SJSA1 (cell line): ENCODE measurements around the gene CNGA4. TPM values are rescaled to one million over a fixed set of nuclear protein-coding genes. Genes with fewer than 3 reads are reported as not detected.

Experiments used
- DNase-seq, 2 experiments: peaks; one replicate each; pipeline ENCODE4 v3.0.0-alpha.2; 2015 to 2020; ENCODE audit warnings: low spot score in 2 of 2, low read depth in 1 of 2
- H3K27ac ChIP-seq: fragments of 250-450 bp; sonication (Bioruptor Pico); 2 replicates; pipeline ENCODE4 v1.5.1; 2020; ENCODE audit warnings: mild to moderate bottlenecking, moderate library complexity
- H3K27me3 ChIP-seq: fragments of 250-450 bp; sonication (Bioruptor Pico); replicated peaks from 2 replicates; pipeline ENCODE4 v1.5.1; 2020; ENCODE audit warnings: mild to moderate bottlenecking, moderate library complexity
- H3K36me3 ChIP-seq: fragments of 250-450 bp; sonication (Bioruptor Pico); 2 replicates; pipeline ENCODE4 v1.5.1; 2020; ENCODE audit warnings: mild to moderate bottlenecking
- H3K4me1 ChIP-seq: fragments of 250-450 bp; sonication (Bioruptor Pico); replicated peaks from 2 replicates; pipeline ENCODE4 v1.6.1; 2021; ENCODE audit warnings: mild to moderate bottlenecking
- H3K4me3 ChIP-seq: fragments of 250-450 bp; sonication (Bioruptor Pico); 2 replicates; pipeline ENCODE4 v1.5.1; 2020; ENCODE audit warnings: mild to moderate bottlenecking
- H3K9me3 ChIP-seq: fragments of 250-450 bp; sonication (Bioruptor Pico); replicated peaks from 2 replicates; pipeline ENCODE4 v1.5.1; 2020; ENCODE audit warnings: mild to moderate bottlenecking
- total RNA-seq: library from RNA; depleted of rRNA; stranded (reverse); fragments of >200 nt; shearing (Covaris generic); gene quantifications from 2 replicates; pipeline ENCODE4 v1.2.3, GENCODE V29; 2014

Gene CNGA4
- total RNA-seq, 1 experiment from 2014 or later = not detected

DNA sequence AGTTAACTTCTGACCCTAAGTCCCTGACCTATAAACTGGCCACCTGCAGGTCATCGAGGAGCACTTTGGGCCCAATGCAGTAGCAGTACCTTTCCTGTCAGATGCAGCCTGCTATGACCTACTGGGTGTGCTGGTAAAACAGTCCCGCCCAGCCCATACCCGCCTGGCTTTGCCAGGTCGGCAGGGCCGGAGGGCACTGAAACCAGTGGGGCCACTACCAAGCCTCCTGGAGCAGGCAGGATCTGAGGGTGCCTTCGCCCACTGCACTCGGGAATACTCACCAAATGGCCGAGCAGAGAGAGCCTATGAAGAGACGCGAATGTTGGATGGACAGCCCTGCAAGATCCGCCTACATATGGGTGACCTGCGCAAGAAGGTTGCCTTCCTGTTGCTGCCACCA, 29.1 kb upstream of the CNGA4 start:
- no peaks in the 10 kb centered on the region for H3K9me3 ChIP-seq
- no peaks in the 10 kb centered on the region for H3K36me3 ChIP-seq

DNA sequence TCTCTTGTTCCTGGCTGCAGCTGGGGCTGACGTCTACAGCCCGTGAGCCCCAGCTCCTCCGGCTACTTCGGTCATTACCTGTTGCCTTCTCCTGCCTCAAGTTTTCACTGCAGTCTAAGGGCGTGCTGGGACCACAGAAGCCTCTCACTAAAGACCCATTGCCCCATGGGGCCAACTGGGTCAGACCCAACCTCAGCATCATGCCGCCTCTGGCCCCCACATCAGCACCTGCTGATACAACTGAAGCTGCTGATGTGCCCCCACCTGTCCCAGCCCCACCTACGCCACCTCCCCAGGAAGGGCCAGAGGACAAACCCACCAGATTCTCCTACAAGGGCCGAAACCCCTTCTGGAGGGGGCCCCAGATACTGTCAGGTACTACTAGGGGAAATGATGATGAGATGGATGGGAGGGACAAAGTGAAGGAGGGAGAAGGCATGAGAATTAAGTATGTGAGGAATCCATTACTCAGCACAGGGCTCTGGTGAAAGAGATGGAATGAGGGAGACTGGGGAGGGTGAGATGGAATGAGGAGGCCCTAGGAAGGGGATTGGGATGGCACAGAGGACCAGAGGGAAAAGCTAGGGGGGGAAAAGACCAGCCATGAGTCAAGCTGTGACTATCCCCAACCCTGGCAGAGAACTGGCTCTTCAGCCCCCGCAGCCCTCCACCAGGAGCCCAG, 28.5 kb upstream of the CNGA4 start:
- Histone ChIP-seq H3K4me1 (no peaks in the 10 kb centered on the region), H3K36me3 (no peaks in the 10 kb centered on the region), H3K27me3 (no peaks in the 10 kb centered on the region), H3K27ac (no peak overlapping the region), H3K4me3 (no peak overlapping the region), H3K9me3 (no peaks in the 10 kb centered on the region)
- no peak for DNase-seq

More for the DNA sequence above, 29.1 kb upstream of the CNGA4 start:
- Histone ChIP-seq H3K27ac (no peak overlapping the region), H3K4me1 (no peaks in the 10 kb centered on the region), H3K4me3 (no peak overlapping the region), H3K27me3 (no peaks in the 10 kb centered on the region)
- no peak for DNase-seq

DNA sequence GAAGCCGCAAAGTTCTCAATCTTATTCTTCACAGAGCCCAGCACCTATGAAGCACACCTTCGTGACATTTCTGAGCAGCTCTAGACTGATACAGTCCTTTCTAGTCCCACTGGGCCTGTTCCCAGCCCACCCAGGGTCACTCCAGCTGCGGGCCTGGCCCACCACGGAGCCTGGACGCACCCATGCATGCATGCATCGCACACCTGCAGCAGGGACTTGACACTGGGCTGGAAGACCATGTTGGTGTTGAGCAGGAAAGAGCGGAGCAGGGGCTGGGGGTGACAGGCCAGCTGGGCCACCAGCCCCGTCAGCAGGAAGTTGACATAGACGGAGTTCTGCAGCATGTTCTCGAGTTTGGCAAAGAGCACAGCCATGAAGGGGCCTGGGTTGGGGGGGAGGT, 24.4 kb upstream of the CNGA4 start:
- H3K4me3 ChIP-seq = no peak overlapping the region
- no peak overlapping the region for H3K27ac ChIP-seq
- no peaks in the 10 kb centered on the region for H3K27me3 ChIP-seq
- no peak for DNase-seq
- H3K9me3 ChIP-seq = no peaks in the 10 kb centered on the region
- no peaks in the 10 kb centered on the region for H3K4me1 ChIP-seq
- H3K36me3 ChIP-seq = 0 out of 2 replicates have a peak, but pooled peaks cover under 1% of the 10 kb centered on the region

DNA sequence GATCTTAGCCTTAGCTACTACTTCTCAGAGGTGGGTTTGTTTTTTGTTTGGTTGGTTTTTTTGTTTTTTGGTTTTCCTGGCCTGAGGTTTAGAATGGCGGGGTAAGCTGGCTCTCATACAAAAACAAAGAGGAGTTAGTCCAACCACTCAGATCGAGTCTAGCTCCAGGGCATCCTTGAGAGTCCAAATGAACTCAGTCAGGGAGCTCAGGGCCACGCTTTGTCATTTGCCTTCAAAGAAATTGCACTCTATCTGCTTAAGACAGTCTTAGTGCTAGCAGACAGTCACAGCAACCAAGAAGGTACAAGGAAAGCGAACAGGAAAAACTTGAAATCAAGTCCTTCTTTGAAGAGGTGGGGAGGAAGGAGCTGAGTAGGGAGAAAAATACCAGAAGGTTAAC, 22.4 kb upstream of the CNGA4 start:
- Histone ChIP-seq H3K4me3 (no peak overlapping the region), H3K4me1 (no peaks in the 10 kb centered on the region), H3K9me3 (no peaks in the 10 kb centered on the region), H3K27ac (no peak overlapping the region), H3K36me3 (peaks cover 5% of the 10 kb centered on the region; the same call in 1 of the 2 replicates), H3K27me3 (no peaks in the 10 kb centered on the region)
- DNase-seq = no peak

DNA sequence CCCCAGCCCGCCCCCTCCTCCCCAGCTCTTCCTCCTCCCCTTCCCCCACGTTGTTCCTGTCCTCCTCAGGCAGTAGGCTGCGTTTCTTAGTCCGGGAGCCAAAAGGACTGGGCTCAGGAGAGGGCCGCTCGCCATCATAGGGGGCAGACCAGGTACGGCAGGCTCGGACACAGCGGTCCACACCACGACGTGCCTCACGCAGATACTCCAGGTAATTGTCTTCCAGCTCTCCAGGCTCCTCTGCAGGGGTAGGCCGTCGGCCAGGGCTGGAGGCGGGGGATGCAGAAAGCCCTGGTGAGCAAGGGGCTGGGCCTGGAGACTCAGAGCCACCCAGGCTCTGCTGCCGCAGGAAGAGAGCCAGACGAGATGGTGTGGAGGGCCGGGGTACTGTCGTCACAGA, 21.2 kb upstream of the CNGA4 start:
- H3K27me3 ChIP-seq = no peaks in the 10 kb centered on the region
- H3K27ac ChIP-seq = no peak overlapping the region
- no peak for DNase-seq
- H3K9me3 ChIP-seq = no peaks in the 10 kb centered on the region
- no peak overlapping the region for H3K4me3 ChIP-seq
- peaks cover 5% of the 10 kb centered on the region; the same call in 1 of the 2 replicates for H3K36me3 ChIP-seq
- H3K4me1 ChIP-seq = no peaks in the 10 kb centered on the region

DNA sequence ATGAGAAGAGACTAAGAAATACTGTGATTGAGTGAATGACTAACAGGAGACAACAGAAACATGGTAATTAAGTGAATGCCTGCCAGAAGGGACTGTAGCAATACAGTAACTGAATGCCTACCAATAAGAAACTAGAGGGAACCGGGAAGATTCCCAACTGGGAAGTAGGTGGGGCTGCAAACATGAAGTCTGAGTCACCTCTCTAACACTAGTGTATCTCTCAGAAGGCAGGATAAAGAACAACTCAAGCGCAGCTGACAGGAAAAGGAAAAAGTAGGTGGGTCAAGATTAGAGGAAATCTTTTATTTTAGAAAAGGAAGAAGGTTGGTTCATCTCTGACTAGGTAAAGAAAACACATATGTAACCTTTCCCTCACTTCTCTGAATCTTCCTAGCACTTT, 19.5 kb upstream of the CNGA4 start:
- no peak for DNase-seq
- Histone ChIP-seq H3K4me3 (no peak overlapping the region), H3K9me3 (no peaks in the 10 kb centered on the region), H3K36me3 (peaks cover 5% of the 10 kb centered on the region; the same call in 1 of the 2 replicates), H3K4me1 (no peaks in the 10 kb centered on the region), H3K27me3 (no peaks in the 10 kb centered on the region), H3K27ac (no peak overlapping the region)

DNA sequence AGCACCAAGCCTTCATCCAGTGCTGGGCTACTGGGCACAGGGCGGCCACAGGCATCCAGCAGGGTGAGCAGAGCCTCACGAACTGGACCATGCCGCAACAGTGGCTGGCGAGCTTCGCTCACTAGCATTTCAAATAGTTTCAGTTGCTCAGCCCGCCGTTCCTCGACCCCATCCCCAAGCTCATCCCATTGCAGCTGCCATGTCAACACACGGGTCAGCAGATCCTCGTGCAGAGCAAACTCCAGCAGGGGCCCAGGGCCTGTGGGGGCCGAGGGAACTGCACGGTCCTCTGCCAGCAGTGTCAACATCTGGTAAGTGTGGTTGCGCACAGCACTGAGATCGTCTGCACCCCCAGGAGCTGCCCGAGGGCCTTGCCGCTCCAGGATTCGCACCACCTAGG, 15.0 kb upstream of the CNGA4 start:
- H3K4me3 ChIP-seq = no peak overlapping the region
- H3K4me1 ChIP-seq = no peaks in the 10 kb centered on the region
- no peak for DNase-seq
- H3K36me3 ChIP-seq = peaks cover 5% of the 10 kb centered on the region; the same call in 1 of the 2 replicates
- no peaks in the 10 kb centered on the region for H3K9me3 ChIP-seq
- no peaks in the 10 kb centered on the region for H3K27me3 ChIP-seq
- H3K27ac ChIP-seq = no peak overlapping the region

DNA sequence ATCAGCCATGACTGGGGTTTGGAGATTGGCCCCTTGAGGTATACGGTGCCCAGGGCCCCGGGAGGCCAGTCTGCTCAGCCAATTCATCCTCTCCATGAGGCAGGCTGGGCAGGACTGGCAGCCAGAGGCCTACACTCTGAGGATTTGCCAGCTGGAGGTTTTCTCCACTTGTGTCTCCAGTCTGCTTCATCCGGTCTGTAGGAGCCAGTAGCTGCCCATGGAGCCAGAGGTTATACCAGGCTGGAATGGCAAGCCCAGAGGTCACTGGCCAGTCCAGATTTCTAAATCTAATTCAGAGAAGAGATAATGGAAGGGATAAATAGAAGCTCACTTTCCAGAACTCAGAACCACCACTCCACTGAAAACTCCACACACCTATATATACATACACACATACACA, 14.5 kb upstream of the CNGA4 start:
- H3K27ac ChIP-seq = no peak overlapping the region
- H3K36me3 ChIP-seq = peaks cover 5% of the 10 kb centered on the region; the same call in 1 of the 2 replicates
- no peak overlapping the region for H3K4me3 ChIP-seq
- H3K9me3 ChIP-seq = no peaks in the 10 kb centered on the region
- no peak for DNase-seq
- no peaks in the 10 kb centered on the region for H3K27me3 ChIP-seq
- no peaks in the 10 kb centered on the region for H3K4me1 ChIP-seq

DNA sequence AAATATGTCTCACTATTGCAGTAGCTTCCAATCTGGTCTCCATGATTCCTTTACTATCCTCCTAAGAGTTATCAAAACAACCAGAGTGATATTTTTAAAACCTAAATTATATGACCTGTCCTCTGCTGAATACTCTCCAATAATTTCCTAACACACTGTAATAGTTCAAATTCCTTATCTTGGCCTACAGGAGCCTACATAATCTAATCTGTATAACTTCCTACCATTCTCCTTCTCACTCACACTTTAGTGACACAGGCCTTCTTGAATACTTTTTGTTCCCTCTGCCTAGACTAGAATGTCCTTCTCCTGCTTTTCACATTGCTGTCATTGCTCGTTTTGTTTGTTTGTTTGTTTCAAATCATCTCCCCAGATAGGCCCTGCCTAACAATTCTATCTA, 13.9 kb upstream of the CNGA4 start:
- Histone ChIP-seq H3K27ac (no peak overlapping the region), H3K4me3 (no peak overlapping the region)
- no peak for DNase-seq

DNA sequence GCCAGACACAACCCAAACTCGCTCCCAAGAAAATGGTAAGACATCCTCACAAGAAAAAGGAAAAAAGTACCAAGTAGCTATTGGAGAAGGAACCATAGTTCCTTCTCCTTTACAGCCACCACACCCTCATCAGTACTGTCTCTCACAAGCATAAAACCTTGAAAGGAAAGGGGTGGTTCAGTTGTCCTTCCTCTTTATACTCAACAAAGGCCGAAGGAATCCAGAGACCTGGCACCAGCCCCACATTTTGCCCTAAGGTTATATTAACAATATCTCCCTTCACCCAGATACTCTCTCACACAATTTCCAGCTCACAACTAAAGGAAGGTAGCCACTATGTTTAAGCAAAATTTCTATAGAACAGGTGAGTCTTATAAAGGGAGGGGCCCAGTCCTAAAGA, 13.0 kb upstream of the CNGA4 start:
- H3K36me3 ChIP-seq = no peaks in the 10 kb centered on the region
- no peaks in the 10 kb centered on the region for H3K4me1 ChIP-seq
- H3K27me3 ChIP-seq = no peaks in the 10 kb centered on the region
- DNase-seq = no peak
- no peak overlapping the region for H3K4me3 ChIP-seq
- no peaks in the 10 kb centered on the region for H3K9me3 ChIP-seq
- H3K27ac ChIP-seq = no peak overlapping the region

More for the DNA sequence above, 13.9 kb upstream of the CNGA4 start:
- H3K36me3 ChIP-seq = peaks cover 3% of the 10 kb centered on the region; the same call in 1 of the 2 replicates
- no peaks in the 10 kb centered on the region for H3K27me3 ChIP-seq
- no peaks in the 10 kb centered on the region for H3K4me1 ChIP-seq
- no peaks in the 10 kb centered on the region for H3K9me3 ChIP-seq

DNA sequence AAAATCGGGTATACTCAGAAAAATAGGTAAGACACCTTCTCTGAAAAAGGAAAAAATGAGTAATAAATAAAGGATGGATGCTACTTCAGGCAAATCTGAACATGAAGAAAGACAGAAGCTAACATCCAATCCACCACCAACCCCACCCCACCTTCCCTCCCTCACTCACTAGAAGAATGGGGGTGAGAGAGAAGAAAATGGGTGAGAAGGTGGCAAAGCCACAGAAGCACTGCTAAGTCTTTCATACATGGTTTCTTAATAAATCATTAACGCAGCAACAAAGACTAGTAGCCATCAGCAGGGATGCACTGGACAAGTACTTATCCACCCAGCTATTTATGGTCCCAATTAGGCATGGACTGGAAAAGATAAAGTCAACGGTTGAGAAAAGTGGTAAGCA, 10.4 kb upstream of the CNGA4 start:
- H3K4me1 ChIP-seq = no peaks in the 10 kb centered on the region
- DNase-seq = no peak
- H3K9me3 ChIP-seq = no peaks in the 10 kb centered on the region
- no peak overlapping the region for H3K27ac ChIP-seq
- no peaks in the 10 kb centered on the region for H3K36me3 ChIP-seq
- no peaks in the 10 kb centered on the region for H3K27me3 ChIP-seq
- no peak overlapping the region for H3K4me3 ChIP-seq

DNA sequence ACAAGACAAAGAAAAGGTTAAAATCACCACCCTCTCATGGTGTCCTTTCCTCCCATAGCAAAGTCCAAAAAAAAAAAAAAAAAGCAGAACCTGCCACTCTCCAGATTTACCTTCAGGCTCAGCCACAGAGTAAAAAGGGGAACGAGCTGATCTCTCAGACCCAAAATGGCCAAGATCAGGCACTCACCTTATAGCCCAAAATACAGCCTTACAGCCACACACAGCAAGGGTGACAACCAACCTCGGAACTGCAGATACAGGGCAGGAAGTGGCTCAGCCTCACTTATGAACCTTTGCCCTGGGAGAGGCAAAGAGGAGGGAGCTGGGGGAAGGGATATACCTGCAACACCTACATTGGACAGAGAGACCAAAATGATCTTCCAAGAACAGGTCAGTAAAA, 9.0 kb upstream of the CNGA4 start:
- H3K36me3 ChIP-seq = no peaks in the 10 kb centered on the region
- no peak overlapping the region for H3K4me3 ChIP-seq
- H3K4me1 ChIP-seq = no peaks in the 10 kb centered on the region
- DNase-seq = no peak
- no peak overlapping the region for H3K27ac ChIP-seq
- H3K9me3 ChIP-seq = no peaks in the 10 kb centered on the region
- H3K27me3 ChIP-seq = no peaks in the 10 kb centered on the region

DNA sequence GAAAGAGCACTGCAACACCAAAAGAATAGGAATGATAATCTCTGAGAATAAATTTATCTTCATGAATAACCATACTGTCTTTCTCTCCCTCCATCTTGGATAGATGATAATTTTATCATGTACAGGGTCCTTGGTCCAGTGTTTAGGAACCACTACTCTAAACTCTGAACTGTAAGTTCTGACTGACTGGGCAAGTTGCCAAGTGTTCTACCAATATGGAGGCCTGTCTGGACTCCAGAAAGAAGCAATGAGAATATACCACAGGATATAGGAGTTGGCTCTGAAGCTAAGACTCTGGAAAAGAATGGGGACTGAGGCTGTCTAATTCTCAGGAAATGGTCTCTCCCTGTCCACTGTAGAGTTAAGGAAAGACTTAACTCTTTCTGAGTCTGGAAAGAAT, 6.0 kb upstream of the CNGA4 start:
- no peaks in the 10 kb centered on the region for H3K9me3 ChIP-seq
- H3K4me3 ChIP-seq = no peak overlapping the region
- H3K4me1 ChIP-seq = no peaks in the 10 kb centered on the region
- no peak overlapping the region for H3K27ac ChIP-seq
- no peaks in the 10 kb centered on the region for H3K36me3 ChIP-seq
- DNase-seq = no peak
- no peaks in the 10 kb centered on the region for H3K27me3 ChIP-seq

DNA sequence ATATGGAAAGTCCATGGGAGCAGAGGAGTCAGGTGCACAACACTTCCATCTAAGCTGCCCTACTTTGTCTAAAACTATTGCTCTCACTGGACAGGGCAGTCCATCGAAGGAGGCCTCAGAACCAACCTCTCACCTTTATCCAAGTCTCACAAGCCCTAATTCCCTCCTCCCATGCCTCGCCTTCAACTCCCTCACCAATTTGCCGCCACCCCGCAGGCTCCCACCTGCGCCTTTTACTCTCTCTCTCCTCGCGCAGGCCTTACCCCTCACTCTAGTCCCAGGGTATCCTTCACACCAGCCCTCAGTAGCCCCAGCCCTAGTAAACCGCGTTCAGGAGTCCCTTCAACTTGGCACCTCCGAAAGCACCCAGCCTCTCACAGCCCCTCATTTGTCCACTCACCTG, 4.9 kb upstream of the CNGA4 start:
- H3K4me3 ChIP-seq = peak overlapping the region; percentile 54
- 0 out of 2 replicates have a peak overlapping the region, but pooled peaks have one; percentile 16 for H3K27ac ChIP-seq
- DNase-seq = no peak
- no peaks in the 10 kb centered on the region for H3K36me3 ChIP-seq
- no peaks in the 10 kb centered on the region for H3K27me3 ChIP-seq
- no peaks in the 10 kb centered on the region for H3K4me1 ChIP-seq
- no peaks in the 10 kb centered on the region for H3K9me3 ChIP-seq
